ENCODE results near the gene ZNF385D. TPM values are rescaled to one million over a fixed set of nuclear protein-coding genes. Genes with fewer than 3 reads are reported as not detected.

Gene ZNF385D
- total RNA-seq, 1 experiment from 2014 or later: 13.0 TPM

GRCh38 chr3:21484057-21484827 is 266.8 kb downstream of the ZNF385D start:
- no peak for ATAC-seq
- CTCF ChIA-PET: no interaction called here
- TF ChIP-seq CTCF (IDR thresholded peaks at IDR 0.05) (peak; percentile 54), REST (IDR thresholded peaks at IDR 0.05; ENCODE audit: insufficient read depth in 1 of 2, low read depth in 2 of 2, low read length in 1 of 2) (no peak)
- intact Hi-C loops (cut with micrococcal nuclease; ENCODE audit: unreplicated experiment): no loop called here
- in situ Hi-C loops (cut with HindIII; ENCODE audit: low pct_unique_long_range_greater_than_20kb, low sequenced_read_pairs): no loop called here
- H3K9me3 ChIP-seq (ENCODE audit: control insufficient read depth, insufficient read depth, low read depth, low read length): no peaks in the 10 kb centered on the region
- no peaks in the 10 kb centered on the region for H3K36me3 ChIP-seq (ENCODE audit: control insufficient read depth, insufficient read depth, low read length)
- H3K4me1 ChIP-seq (ENCODE audit: control insufficient read depth, insufficient read depth, low read length): no peaks in the 10 kb centered on the region
- no peak overlapping the region for H3K4me3 ChIP-seq (ENCODE audit: low read depth in 2 of 2, low read length in 2 of 2)
- BruUV-seq (replicated peaks): no TSS peak
- POLR2A ChIA-PET: no interaction called here
- H3K27ac ChIP-seq (ENCODE audit: low read length): no peak overlapping the region
- DNase-seq (ENCODE audit: low read depth, low spot score): peak; percentile 24
- H3K27me3 ChIP-seq (ENCODE audit: control insufficient read depth, insufficient read depth, low read length): no peaks in the 10 kb centered on the region

- TF ChIP-seq REST (IDR thresholded peaks at IDR 0.05; ENCODE audit: insufficient read depth in 1 of 2, low read depth in 2 of 2, low read length in 1 of 2): no peak
- TF ChIP-seq POLR2AphosphoS5 (IDR thresholded peaks at IDR 0.05; ENCODE audit: low read depth, low read length): no peak
- no peak for TF ChIP-seq SIN3A (IDR thresholded peaks at IDR 0.05; ENCODE audit: borderline replicate concordance, insufficient read depth, low read depth, low read length)
- TF ChIP-seq CTCF (IDR thresholded peaks at IDR 0.05): no peak
- TF ChIP-seq TCF7L2 (IDR thresholded peaks at IDR 0.05; ENCODE audit: low read depth, low read length): no peak
- ChIA-PET CTCF (no interaction called here), POLR2A (no interaction called here)
- intact Hi-C loops (cut with micrococcal nuclease; ENCODE audit: unreplicated experiment) (no loop called here), in situ Hi-C loops (cut with HindIII; ENCODE audit: low pct_unique_long_range_greater_than_20kb, low sequenced_read_pairs) (no loop called here)
- H3K27me3 ChIP-seq (ENCODE audit: control insufficient read depth, insufficient read depth, low read length): no peaks in the 10 kb centered on the region
- ATAC-seq: no peak
- H3K36me3 ChIP-seq (ENCODE audit: control insufficient read depth, insufficient read depth, low read length): no peaks in the 10 kb centered on the region
- H3K9me3 ChIP-seq (ENCODE audit: control insufficient read depth, insufficient read depth, low read depth, low read length): no peaks in the 10 kb centered on the region
- H3K27ac ChIP-seq (ENCODE audit: low read length): no peak overlapping the region
- DNase-seq (ENCODE audit: low read depth, low spot score): no peak
- no TSS peak for BruUV-seq (replicated peaks)
- no peak overlapping the region for H3K4me3 ChIP-seq (ENCODE audit: low read depth in 2 of 2, low read length in 2 of 2)
- no peaks in the 10 kb centered on the region for H3K4me1 ChIP-seq (ENCODE audit: control insufficient read depth, insufficient read depth, low read length)
These were observed 269.0 kb downstream of the ZNF385D start for GRCh38 chr3:21481991-21482390.
